ENCODE results near the gene IL13. TPM values are rescaled to one million over a fixed set of nuclear protein-coding genes. Genes with fewer than 3 reads are reported as not detected.
A peak's percentile ranks its signal among the peaks of the same experiment; 100 is the strongest.

The IL13 gene
- total RNA-seq, 4 donors from 2014 or later: not detected

DNA sequence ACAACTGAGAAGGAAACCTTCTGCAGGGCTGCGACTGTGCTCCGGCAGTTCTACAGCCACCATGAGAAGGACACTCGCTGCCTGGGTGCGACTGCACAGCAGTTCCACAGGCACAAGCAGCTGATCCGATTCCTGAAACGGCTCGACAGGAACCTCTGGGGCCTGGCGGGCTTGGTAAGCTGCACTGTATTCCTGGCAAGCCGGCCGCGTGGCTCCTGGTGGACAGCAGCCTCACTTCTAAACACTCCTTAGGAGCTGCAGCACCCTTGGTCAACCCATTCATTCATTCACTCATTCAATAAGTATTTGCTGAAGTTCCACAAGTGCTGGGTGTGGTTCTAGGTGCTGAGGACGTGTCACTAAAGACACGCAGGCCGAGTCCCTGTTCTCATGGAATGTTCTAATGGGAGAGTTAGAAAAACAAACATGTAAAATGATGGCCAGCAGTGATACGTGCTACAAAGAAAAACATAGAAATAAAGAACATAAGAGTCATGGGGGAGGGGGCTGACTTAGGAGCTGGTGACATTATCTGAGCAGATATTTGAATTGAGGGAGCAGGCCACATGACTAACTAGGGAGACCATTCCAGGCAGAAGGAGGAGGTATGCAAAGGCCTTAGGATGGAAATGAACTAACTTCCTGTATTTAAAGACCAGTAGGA lies 21.9 kb downstream of the IL13 start:
- intact Hi-C loops (cut with DNase I; ENCODE audit: low total_unique reads): no loop called here
- WGBS, 2 donors: 95 to 97% methylated on average over 12 to 15 of the region's 15 CpGs
- peak in 1 of 2 donors; percentile 11 for DNase-seq (ENCODE audit: low spot score in 2 of 2)
- no peak for TF ChIP-seq POLR2A (IDR thresholded peaks at IDR 0.05)
- TF ChIP-seq, protein P1, sequence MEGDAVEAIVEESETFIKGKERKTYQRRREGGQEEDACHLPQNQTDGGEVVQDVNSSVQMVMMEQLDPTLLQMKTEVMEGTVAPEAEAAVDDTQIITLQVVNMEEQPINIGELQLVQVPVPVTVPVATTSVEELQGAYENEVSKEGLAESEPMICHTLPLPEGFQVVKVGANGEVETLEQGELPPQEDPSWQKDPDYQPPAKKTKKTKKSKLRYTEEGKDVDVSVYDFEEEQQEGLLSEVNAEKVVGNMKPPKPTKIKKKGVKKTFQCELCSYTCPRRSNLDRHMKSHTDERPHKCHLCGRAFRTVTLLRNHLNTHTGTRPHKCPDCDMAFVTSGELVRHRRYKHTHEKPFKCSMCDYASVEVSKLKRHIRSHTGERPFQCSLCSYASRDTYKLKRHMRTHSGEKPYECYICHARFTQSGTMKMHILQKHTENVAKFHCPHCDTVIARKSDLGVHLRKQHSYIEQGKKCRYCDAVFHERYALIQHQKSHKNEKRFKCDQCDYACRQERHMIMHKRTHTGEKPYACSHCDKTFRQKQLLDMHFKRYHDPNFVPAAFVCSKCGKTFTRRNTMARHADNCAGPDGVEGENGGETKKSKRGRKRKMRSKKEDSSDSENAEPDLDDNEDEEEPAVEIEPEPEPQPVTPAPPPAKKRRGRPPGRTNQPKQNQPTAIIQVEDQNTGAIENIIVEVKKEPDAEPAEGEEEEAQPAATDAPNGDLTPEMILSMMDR (IDR thresholded peaks at IDR 0.05): no peak
- H3K4me3 ChIP-seq (ENCODE audit: low read depth, poor library complexity, severe bottlenecking): no peak overlapping the region

DNA sequence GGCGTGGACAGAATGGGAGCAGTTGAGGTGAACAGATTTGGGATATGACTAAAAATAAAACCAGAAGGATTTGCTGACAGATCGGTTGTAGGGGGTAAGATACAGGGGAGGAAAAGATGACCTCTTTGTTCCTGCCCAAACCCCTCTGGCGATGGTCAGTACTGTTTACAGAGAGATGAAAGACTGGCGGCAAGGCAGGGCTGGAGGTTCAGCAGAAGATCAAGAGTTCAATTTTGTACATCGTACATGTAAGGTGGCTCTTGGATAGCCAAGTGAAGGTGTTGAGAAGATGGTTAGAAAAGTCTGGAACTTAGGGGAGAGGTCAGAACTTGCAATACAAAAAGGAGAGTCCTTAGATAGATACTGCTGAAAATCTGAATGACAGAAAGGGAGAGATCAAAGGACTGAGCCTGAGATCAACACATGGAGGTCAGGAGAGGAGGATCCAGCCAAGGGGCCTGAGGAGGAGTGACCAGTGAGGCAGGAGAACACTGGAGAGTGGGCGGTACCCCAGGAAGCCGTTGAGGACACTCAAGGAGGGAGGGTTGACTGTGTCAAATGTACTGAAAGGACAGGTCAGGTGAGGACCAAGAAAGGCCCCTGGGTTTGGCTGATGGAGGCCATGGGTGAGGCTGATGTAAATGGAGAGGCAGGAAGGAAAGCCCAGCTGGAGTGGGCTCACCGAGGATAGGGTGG lies 23.0 kb downstream of the IL13 start:
- 71 to 89% methylated on average over 8 of the region's 8 CpGs for WGBS, 2 donors
- intact Hi-C loops (cut with DNase I; ENCODE audit: low total_unique reads): no loop called here
- no peak for TF ChIP-seq POLR2A (IDR thresholded peaks at IDR 0.05)
- TF ChIP-seq, protein P1 (IDR thresholded peaks at IDR 0.05): no peak
- DNase-seq (ENCODE audit: low spot score in 2 of 2): no peak
- no peak overlapping the region for H3K4me3 ChIP-seq (ENCODE audit: low read depth, poor library complexity, severe bottlenecking)

DNA sequence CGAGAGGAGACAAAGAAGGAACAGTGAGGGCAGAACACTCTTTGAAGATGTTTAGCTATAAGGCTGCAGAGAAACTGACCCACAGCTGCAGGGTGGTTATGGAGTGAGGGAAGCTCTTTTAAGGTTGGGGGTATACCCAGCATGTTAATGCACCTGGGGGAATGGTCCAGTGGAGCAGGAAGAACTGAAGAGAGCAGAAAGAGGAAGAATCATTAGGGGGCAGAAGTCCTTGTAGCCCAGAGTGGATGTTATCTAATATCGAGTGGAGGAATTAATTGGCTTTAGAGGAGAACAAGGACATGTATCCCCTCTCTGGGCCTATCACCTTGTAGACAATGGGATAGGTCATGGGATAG lies 23.5 kb downstream of the IL13 start:
- TF ChIP-seq, protein P1 (IDR thresholded peaks at IDR 0.05): no peak
- TF ChIP-seq POLR2A (IDR thresholded peaks at IDR 0.05): no peak
- intact Hi-C loops (cut with DNase I; ENCODE audit: low total_unique reads): no loop called here
- H3K4me3 ChIP-seq (ENCODE audit: low read depth, poor library complexity, severe bottlenecking): no peak overlapping the region
- DNase-seq (ENCODE audit: low spot score in 2 of 2): no peak
- WGBS, 2 donors: 85 to 90% methylated on average over 2 of the region's 2 CpGs

DNA sequence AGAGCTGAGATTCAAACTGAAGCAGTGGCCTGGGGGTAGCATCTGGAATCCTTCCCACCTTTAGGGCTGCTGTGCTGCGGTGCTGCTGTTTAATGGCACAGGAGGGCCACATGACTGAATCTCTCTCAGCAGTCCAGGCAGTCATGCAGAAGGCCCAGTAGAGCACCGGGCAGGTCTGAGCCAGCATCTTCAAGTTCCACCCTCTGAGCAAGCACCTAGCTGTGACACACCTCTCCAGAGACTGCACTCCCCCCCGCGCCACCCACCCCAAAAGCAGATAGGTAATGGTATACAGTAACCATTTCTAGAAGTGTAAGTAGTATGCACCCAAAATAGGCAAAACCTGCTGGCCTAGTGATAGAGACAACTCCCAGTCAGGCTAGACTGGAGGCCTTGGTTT lies 24.0 kb downstream of the IL13 start:
- intact Hi-C loops (cut with DNase I; ENCODE audit: low total_unique reads): no loop called here
- TF ChIP-seq, protein P1 (IDR thresholded peaks at IDR 0.05): no peak
- TF ChIP-seq POLR2A (IDR thresholded peaks at IDR 0.05): no peak
- no peak overlapping the region for H3K4me3 ChIP-seq (ENCODE audit: low read depth, poor library complexity, severe bottlenecking)
- 90 to 97% methylated on average over 4 of the region's 4 CpGs for WGBS, 2 donors
- no peak for DNase-seq (ENCODE audit: low spot score in 2 of 2)

DNA sequence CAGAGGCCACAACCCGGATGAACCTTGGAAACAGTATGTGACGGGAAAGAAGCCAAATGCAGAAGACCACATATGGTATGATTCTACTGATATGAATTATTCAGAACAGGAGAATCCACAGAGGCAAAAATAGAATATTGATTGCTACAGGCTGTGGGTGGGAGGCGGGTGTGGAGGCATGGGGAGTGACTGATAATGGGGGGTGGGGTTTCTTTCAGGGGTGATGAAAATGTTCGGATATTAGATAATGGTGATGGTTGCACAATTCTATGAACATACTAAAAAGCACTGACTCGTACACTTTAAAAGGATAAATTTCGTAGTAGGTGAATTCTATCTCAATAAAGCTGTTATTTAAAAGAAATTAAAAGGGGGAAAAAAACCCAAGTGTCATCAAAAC lies 26.5 kb downstream of the IL13 start:
- intact Hi-C loops (cut with DNase I; ENCODE audit: low total_unique reads): no loop called here
- H3K4me3 ChIP-seq (ENCODE audit: low read depth, poor library complexity, severe bottlenecking): no peak overlapping the region
- WGBS, 2 donors: 72 to 76% methylated on average over 6 of the region's 6 CpGs
- no peak for TF ChIP-seq POLR2A (IDR thresholded peaks at IDR 0.05)
- no peak for DNase-seq (ENCODE audit: low spot score in 2 of 2)

DNA sequence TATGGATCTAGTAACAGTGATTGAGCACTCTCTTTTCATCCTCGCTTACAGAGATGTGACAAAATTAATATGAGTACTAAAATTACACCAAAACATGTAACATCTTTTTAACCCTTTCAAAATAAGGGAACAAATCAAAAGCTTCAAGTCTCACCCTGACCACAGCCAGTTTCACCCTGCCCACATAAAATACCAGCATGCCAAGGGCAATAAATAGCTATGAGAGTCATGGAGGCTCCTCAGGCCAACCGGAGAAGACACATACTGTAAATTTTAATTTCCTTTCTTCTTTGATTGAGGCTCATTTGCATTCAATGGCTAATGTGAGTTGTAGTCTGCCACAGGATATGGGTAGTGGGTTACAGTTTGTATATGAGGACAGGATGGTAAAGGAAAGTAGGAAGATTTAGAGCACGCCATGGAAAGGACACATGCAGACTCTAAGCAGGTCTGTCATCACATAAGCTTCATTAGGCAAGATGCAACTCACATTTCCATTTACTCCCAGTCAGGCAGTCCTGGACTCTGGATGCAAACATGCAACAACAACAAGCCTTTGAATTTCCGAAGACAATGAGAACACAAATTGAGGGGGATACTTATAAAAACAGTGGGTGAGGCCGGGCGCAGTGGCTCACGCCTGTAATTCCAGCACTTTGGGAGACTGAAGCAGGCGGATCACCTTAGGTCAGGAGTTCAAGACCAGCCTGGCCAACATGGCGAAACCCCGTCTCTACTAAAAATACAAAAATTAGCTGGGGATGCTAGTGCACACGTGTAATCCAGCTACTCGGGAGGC lies 27.1 kb downstream of the IL13 start:
- no peak for DNase-seq (ENCODE audit: low spot score in 2 of 2)
- intact Hi-C loops (cut with DNase I; ENCODE audit: low total_unique reads): no loop called here
- WGBS, 2 donors: 88 to 92% methylated on average over 12 of the region's 12 CpGs
- TF ChIP-seq, protein P1 (IDR thresholded peaks at IDR 0.05): no peak
- TF ChIP-seq POLR2A (IDR thresholded peaks at IDR 0.05): no peak
- H3K4me3 ChIP-seq (ENCODE audit: low read depth, poor library complexity, severe bottlenecking): no peak overlapping the region

Measured in lower leg skin (tissue), 4 donors.